ENCODE results near the gene CCDC85B.

Gene CCDC85B

GRCh38 chr11:65869643-65870306 is 20.7 kb upstream of the CCDC85B start:
- no peak for DNase-seq

GRCh38 chr11:65870307-65870658 is 20.2 kb upstream of the CCDC85B start:
- DNase-seq = no peak

- DNase-seq = no peak
These were observed 19.5 kb upstream of the CCDC85B start for GRCh38 chr11:65870706-65871681.

GRCh38 chr11:65871811-65872548 is 18.5 kb upstream of the CCDC85B start:
- peak; percentile 62 for DNase-seq

- peak; percentile 65 for DNase-seq
These were observed 17.7 kb upstream of the CCDC85B start, which contains the start of gene EFEMP2 for GRCh38 chr11:65872586-65873317. Gene EFEMP2, minus strand, starts transcription at chr11:65872800. Its CDS starts 446 bp downstream, at chr11:65872354.

GRCh38 chr11:65873318-65874156 is 16.9 kb upstream of the CCDC85B start:
- DNase-seq = peak; percentile 94

- no peak for DNase-seq
These were observed 10.9 kb upstream of the CCDC85B start, which contains the start of gene CTSW for GRCh38 chr11:65879617-65880016. Gene CTSW, plus strand, starts transcription at chr11:65879837. Its CDS starts 18 bp downstream, at chr11:65879855.

GRCh38 chr11:65880027-65880426 is 10.4 kb upstream of the CCDC85B start:
- DNase-seq = no peak

GRCh38 chr11:65880844-65881421 is 9.5 kb upstream of the CCDC85B start:
- peak; percentile 51 for DNase-seq

- DNase-seq = no peak
These were observed 8.1 kb upstream of the CCDC85B start for GRCh38 chr11:65882120-65883057.

GRCh38 chr11:65883058-65883761 is 7.3 kb upstream of the CCDC85B start:
- DNase-seq = no peak

- no peak for DNase-seq
These were observed 6.4 kb upstream of the CCDC85B start for GRCh38 chr11:65883786-65884715.

- peak; percentile 70 for DNase-seq
These were observed 5.8 kb upstream of the CCDC85B start for GRCh38 chr11:65884716-65885092.

- no peak for DNase-seq
These were observed 5.2 kb upstream of the CCDC85B start for GRCh38 chr11:65885231-65885630.

- no peak for DNase-seq
These were observed 4.5 kb upstream of the CCDC85B start for GRCh38 chr11:65885808-65886536.

GRCh38 chr11:65886826-65887722 is 3.4 kb upstream of the CCDC85B start:
- DNase-seq = no peak

Measured in EL (cell line).